ENCODE data around the gene APOA5. TPM values are rescaled to one million over a fixed set of nuclear protein-coding genes. Genes with fewer than 3 reads are reported as not detected.

The APOA5 gene
- total and polyA plus RNA-seq, 2 of the 4 experiments (the other 2 are of a cell fraction) = not detected

DNA sequence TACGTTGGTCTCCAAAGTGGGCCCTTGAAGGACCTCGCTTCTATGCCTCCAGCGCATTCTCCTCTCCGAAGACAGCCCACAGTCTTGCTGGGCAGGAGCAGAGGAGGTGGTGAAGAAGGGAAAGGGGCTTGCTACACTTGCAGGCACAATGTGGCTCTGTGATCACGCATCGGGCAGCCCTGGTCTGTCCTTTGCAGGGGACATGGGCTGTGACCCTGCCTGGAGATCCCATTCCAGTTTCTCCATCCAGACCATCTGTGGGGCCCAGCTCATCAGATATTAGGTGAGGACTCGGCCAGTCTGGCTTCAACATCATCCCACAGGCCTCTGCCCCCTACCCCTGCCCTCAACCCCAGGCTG, 44.9 kb upstream of the APOA5 start:
- no peaks in the 10 kb centered on the region for H3K79me1 ChIP-seq (ENCODE audit: low read depth in 1 of 2, low read length in 2 of 2)
- ATAC-seq (ENCODE audit: low read depth) (no peak), DNase-seq (no peak)
- no peak overlapping the region for H2BK15ac ChIP-seq (ENCODE audit: low read depth, low read length)
- peaks cover 3% of the 10 kb centered on the region; the same call in 1 of the 2 replicates for H3K4me1 ChIP-seq (ENCODE audit: control insufficient read depth, insufficient read depth, low read length)
- H3K4me3 ChIP-seq (ENCODE audit: insufficient read depth, low read depth, low read length) = no peak overlapping the region
- ChIA-PET CTCF (interaction anchor here (0.9 to 1.9 kb wide), 10 partner anchors 9 to 269 kb away, joined by 3 to 30 read pairs (median 5); partner anchors contain the start of gene APOA5), POLR2A (ENCODE audit: unreplicated experiment) (no interaction called here)
- no peak for TF ChIP-seq FOS (IDR thresholded peaks at IDR 0.05; ENCODE audit: low read depth, low read length)
- TF ChIP-seq NFE2L2 (IDR thresholded peaks at IDR 0.05; ENCODE audit: low read depth, low read length) = no peak
- no peak for TF ChIP-seq ELK1 (IDR thresholded peaks at IDR 0.05; ENCODE audit: borderline replicate concordance, low read depth, low read length)
- no peak for TF ChIP-seq SMC3 (IDR thresholded peaks at IDR 0.05; ENCODE audit: low read depth, low read length)
- TF ChIP-seq CHD1 (IDR thresholded peaks at IDR 0.05; ENCODE audit: low read depth, low read length) = no peak
- no peak for TF ChIP-seq MXI1 (IDR thresholded peaks at IDR 0.05; ENCODE audit: borderline replicate concordance, low read depth, low read length)
- no peak for TF ChIP-seq CEBPB (IDR thresholded peaks at IDR 0.05; ENCODE audit: low read depth, low read length)
- TF ChIP-seq, protein P1, sequence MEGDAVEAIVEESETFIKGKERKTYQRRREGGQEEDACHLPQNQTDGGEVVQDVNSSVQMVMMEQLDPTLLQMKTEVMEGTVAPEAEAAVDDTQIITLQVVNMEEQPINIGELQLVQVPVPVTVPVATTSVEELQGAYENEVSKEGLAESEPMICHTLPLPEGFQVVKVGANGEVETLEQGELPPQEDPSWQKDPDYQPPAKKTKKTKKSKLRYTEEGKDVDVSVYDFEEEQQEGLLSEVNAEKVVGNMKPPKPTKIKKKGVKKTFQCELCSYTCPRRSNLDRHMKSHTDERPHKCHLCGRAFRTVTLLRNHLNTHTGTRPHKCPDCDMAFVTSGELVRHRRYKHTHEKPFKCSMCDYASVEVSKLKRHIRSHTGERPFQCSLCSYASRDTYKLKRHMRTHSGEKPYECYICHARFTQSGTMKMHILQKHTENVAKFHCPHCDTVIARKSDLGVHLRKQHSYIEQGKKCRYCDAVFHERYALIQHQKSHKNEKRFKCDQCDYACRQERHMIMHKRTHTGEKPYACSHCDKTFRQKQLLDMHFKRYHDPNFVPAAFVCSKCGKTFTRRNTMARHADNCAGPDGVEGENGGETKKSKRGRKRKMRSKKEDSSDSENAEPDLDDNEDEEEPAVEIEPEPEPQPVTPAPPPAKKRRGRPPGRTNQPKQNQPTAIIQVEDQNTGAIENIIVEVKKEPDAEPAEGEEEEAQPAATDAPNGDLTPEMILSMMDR (conservative IDR thresholded peaks at IDR 0.05; ENCODE audit: low read depth, low read length) = no peak
- TF ChIP-seq POLR2A (IDR thresholded peaks at IDR 0.05; ENCODE audit: low read depth, low read length) = no peak
- no peak for TF ChIP-seq USF2 (IDR thresholded peaks at IDR 0.05; ENCODE audit: low read depth, low read length)
- no peak for TF ChIP-seq MAZ (IDR thresholded peaks at IDR 0.05; ENCODE audit: borderline replicate concordance, low read depth, low read length)
- TF ChIP-seq BHLHE40 (IDR thresholded peaks at IDR 0.05; ENCODE audit: low read depth, low read length) = no peak
- TF ChIP-seq RAD21 (IDR thresholded peaks at IDR 0.05; ENCODE audit: low read length) = no peak
- TF ChIP-seq MAFK (IDR thresholded peaks at IDR 0.05; ENCODE audit: low read depth, low read length) = no peak
- H3K9me3 ChIP-seq (ENCODE audit: control insufficient read depth, insufficient read depth, low read length) = no peaks in the 10 kb centered on the region
- H2AK5ac ChIP-seq (ENCODE audit: low read depth, low read length) = peak overlapping the region; percentile 19; the same call in 1 of the 2 replicates
- H4K20me1 ChIP-seq (ENCODE audit: insufficient read depth, low read length) = no peaks in the 10 kb centered on the region
- dilution Hi-C loops (cut with HindIII; ENCODE audit: low sequenced_read_pairs, unreplicated experiment) (no loop called here), intact Hi-C loops (cut with micrococcal nuclease) (loop anchor here (1.0 kb wide), 1 partner anchor 48 kb away; the partner anchor contains the start of gene ZPR1), in situ Hi-C loops (cut with MboI; ENCODE audit: low sequenced_read_pairs) (no loop called here)
- H4K8ac ChIP-seq (ENCODE audit: low read depth in 2 of 2, low read length in 2 of 2) = no peak overlapping the region
- H3K14ac ChIP-seq (replicated peaks; ENCODE audit: low read depth, low read length) = no peak overlapping the region
- H2BK120ac ChIP-seq (ENCODE audit: low read depth, low read length) = no peak overlapping the region
- no peak overlapping the region for H2BK5ac ChIP-seq (ENCODE audit: low read depth, low read length, poor library complexity, severe bottlenecking)
- no peaks in the 10 kb centered on the region for H3K36me3 ChIP-seq (ENCODE audit: control insufficient read depth, insufficient read depth, low read length)
- H3K56ac ChIP-seq (ENCODE audit: extremely low read depth, insufficient read depth, low read length) = no peak overlapping the region
- H2AFZ ChIP-seq (replicated peaks; ENCODE audit: low read length, poor library complexity) = peak overlapping the region; percentile 5
- no peak overlapping the region for H4K5ac ChIP-seq (ENCODE audit: low read depth, low read length)
- H4K91ac ChIP-seq (ENCODE audit: insufficient read depth, low read depth, low read length) = no peak overlapping the region
- no peaks in the 10 kb centered on the region; the same call in 1 of the 2 replicates for H3K9me1 ChIP-seq (ENCODE audit: insufficient read depth, low read length)
- H3K9ac ChIP-seq (ENCODE audit: low read depth, low read length) = no peak overlapping the region
- H2AK9ac ChIP-seq (replicated peaks; ENCODE audit: low read depth, low read length, poor library complexity) = no peak overlapping the region
- BruUV-seq (replicated peaks) = no TSS peak
- 100% methylated on average over 3 of the region's 7 CpGs; no CpG with 5 or more reads in 1 of the 2 experiments for WGBS, 2 experiments (ENCODE audit: extremely low coverage in 2 of 2, insufficient read length in 1 of 2)
- H3K23ac ChIP-seq (ENCODE audit: low read depth, low read length) = no peak overlapping the region
- H2BK20ac ChIP-seq (ENCODE audit: low read depth, low read length) = no peak overlapping the region
- peaks cover 3% of the 10 kb centered on the region; the same call in 1 of the 2 replicates for H3K27me3 ChIP-seq (ENCODE audit: control insufficient read depth, insufficient read depth, low read length)
- H3K4ac ChIP-seq (ENCODE audit: low read depth, low read length) = no peak overlapping the region
- no peak overlapping the region for H3K18ac ChIP-seq (ENCODE audit: low read depth, low read length)
- H3K4me2 ChIP-seq (ENCODE audit: low read depth, low read length) = no peak overlapping the region
- no peak overlapping the region for H3K27ac ChIP-seq (ENCODE audit: insufficient read depth, low read length)

All from IMR-90 (cell line).